Endothelial cell (in vitro differentiated cells): ENCODE results near the gene PRR16. TPM values are rescaled to one million over a fixed set of nuclear protein-coding genes. Genes with fewer than 3 reads are reported as not detected.

Experiments
- DNase-seq: peaks from one replicate; pipeline ENCODE4 v3.0.0; 2021; ENCODE audit warnings: low spot score
- H3K27ac Mint-ChIP-seq: one replicate; pipeline ENCODE4 v1.8.0; 2021; ENCODE audit warnings: mixed read lengths, inconsistent platforms; ENCODE audit not compliant: unreplicated experiment
- H3K27me3 Mint-ChIP-seq: one replicate; pipeline ENCODE4 v1.8.0; 2021; ENCODE audit warnings: mild to moderate bottlenecking, moderate library complexity, mixed read lengths, inconsistent platforms; ENCODE audit not compliant: unreplicated experiment
- H3K36me3 Mint-ChIP-seq: one replicate; pipeline ENCODE4 v1.8.0; 2021; ENCODE audit warnings: mild to moderate bottlenecking, low read depth, mixed read lengths, inconsistent platforms; ENCODE audit not compliant: unreplicated experiment
- H3K4me1 Mint-ChIP-seq: one replicate; pipeline ENCODE4 v1.8.0; 2021; ENCODE audit warnings: mild to moderate bottlenecking, mixed read lengths, inconsistent platforms; ENCODE audit not compliant: unreplicated experiment
- H3K4me3 Mint-ChIP-seq: one replicate; pipeline ENCODE4 v1.8.0; 2021; ENCODE audit warnings: mild to moderate bottlenecking, mixed read lengths, inconsistent platforms; ENCODE audit not compliant: unreplicated experiment
- H3K9me3 Mint-ChIP-seq: one replicate; pipeline ENCODE4 v1.8.0; 2021; ENCODE audit warnings: mixed read lengths, inconsistent platforms; ENCODE audit not compliant: unreplicated experiment
- total RNA-seq: library from RNA; stranded (reverse); fragmentation: NEBNext Ultra II Directional; extraction: Animal tissue kit (Norgen Biotek cat#: 25700); gene quantifications from one replicate; pipeline ENCODE4 v1.2.1, GENCODE V29; 2021; ENCODE audit not compliant: unreplicated experiment
- TF ChIP-seq, protein P1 (sequence below): fragments of 200-600 bp; sonication (generic); IDR thresholded peaks from one replicate; pipeline ENCODE4 v1.5.0; 2021; ENCODE audit warnings: antibody characterized with exemption; ENCODE audit not compliant: unreplicated experiment

Gene PRR16
- total RNA-seq, 1 donor from 2014 or later, result not detected

DNA sequence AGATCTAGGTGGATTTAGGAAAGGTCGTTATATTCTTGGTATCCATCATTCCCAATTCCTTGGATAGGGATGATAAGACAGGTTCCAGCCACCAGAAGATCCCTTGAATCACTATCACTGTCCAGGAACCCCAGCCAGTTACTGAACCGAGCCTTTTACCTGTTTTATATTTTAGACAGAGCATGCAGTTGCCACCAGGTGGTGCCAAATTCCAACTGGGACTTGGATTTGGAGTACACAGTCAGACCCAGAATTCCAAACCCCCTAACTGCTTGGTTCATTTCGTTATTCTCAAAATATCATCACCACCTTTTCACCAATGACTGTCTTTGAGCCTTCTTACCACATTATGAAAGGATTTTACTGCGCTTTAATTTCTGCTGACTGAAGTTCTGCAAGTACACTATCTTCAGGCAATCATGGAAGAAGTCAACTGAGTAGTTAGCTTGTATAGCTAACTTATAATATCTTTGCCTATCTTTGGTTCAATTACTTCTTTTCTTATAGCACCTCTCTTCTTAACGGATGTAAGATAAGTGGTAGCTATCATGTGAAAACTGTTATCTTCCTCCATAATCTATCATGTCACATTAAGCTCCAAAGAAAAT is 191.8 kb downstream of the PRR16 start:
- Mint-ChIP-seq H3K27ac (no peak overlapping the region), H3K36me3 (no peaks in the 10 kb centered on the region), H3K4me3 (no peak overlapping the region), H3K9me3 (no peaks in the 10 kb centered on the region), H3K27me3 (no peaks in the 10 kb centered on the region), H3K4me1 (no peaks in the 10 kb centered on the region)
- peak; percentile 51 for DNase-seq
- TF ChIP-seq, protein P1, sequence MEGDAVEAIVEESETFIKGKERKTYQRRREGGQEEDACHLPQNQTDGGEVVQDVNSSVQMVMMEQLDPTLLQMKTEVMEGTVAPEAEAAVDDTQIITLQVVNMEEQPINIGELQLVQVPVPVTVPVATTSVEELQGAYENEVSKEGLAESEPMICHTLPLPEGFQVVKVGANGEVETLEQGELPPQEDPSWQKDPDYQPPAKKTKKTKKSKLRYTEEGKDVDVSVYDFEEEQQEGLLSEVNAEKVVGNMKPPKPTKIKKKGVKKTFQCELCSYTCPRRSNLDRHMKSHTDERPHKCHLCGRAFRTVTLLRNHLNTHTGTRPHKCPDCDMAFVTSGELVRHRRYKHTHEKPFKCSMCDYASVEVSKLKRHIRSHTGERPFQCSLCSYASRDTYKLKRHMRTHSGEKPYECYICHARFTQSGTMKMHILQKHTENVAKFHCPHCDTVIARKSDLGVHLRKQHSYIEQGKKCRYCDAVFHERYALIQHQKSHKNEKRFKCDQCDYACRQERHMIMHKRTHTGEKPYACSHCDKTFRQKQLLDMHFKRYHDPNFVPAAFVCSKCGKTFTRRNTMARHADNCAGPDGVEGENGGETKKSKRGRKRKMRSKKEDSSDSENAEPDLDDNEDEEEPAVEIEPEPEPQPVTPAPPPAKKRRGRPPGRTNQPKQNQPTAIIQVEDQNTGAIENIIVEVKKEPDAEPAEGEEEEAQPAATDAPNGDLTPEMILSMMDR, result peak; percentile 52

DNA sequence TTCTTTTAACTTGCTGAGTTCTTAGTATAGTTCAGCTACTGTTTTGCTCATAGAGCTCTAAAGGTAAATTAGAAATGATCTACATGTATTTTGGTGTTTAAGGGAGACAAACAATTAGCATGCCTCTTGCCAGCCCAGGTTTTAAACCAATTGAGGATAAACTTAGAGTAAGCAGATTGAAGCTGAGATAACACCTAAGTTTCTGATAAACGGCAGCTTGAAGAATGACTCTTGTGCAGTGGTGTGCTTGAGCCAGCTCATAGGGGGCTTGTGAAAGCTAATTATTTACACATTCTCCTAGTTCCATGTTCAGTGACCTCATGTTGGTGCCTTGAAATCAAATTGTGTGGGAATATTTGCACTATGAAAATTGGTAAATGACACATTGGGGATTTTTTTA is 193.0 kb downstream of the PRR16 start:
- Mint-ChIP-seq H3K27me3 (no peaks in the 10 kb centered on the region), H3K36me3 (no peaks in the 10 kb centered on the region), H3K9me3 (no peaks in the 10 kb centered on the region), H3K4me3 (no peak overlapping the region), H3K27ac (no peak overlapping the region), H3K4me1 (no peaks in the 10 kb centered on the region)
- TF ChIP-seq, protein P1, result no peak
- no peak for DNase-seq

DNA sequence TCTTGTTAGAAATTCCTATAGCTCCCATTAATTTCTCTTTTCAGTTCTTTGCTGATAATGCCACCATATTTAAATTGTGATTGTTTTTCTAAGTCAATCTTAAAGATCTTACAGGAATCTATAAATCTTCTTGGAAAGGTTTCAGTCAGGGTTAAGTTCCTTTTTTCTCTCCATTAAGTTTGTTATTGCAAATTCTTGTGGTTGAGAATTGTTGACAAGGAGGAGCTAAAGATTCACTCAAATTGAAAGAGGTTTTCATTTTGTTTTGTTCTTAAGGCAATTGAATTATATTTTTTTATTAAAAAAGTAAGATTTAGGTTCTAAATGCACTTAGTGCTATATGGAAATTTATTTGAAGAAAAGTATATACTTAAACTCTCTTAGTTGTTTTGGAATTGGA is 213.4 kb downstream of the PRR16 start:
- H3K36me3 Mint-ChIP-seq, result no peaks in the 10 kb centered on the region
- TF ChIP-seq, protein P1, result no peak
- no peaks in the 10 kb centered on the region for H3K27me3 Mint-ChIP-seq
- H3K27ac Mint-ChIP-seq, result no peak overlapping the region
- DNase-seq, result no peak
- H3K4me3 Mint-ChIP-seq, result no peak overlapping the region
- no peaks in the 10 kb centered on the region for H3K4me1 Mint-ChIP-seq
- no peaks in the 10 kb centered on the region for H3K9me3 Mint-ChIP-seq

DNA sequence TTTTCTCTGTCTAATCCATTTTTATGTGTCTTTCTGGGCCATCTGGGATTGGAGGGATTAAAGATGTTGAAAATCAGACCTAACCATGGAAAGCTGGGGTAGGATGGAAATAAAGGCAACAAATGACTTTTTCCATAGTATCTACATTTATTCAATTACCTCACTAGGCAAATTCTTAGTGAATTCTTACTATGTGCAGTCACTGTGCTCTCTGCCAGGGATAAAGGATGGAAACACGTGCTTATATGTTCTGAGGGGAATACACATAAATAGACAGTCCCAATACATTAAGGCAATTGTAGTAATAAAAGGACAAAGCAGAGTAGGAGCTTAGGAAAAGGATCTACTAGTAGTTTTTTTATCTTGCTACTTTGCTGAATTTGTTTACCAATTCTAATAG is 214.2 kb downstream of the PRR16 start:
- no peak overlapping the region for H3K4me3 Mint-ChIP-seq
- TF ChIP-seq, protein P1, result no peak
- no peaks in the 10 kb centered on the region for H3K27me3 Mint-ChIP-seq
- no peaks in the 10 kb centered on the region for H3K9me3 Mint-ChIP-seq
- no peaks in the 10 kb centered on the region for H3K36me3 Mint-ChIP-seq
- peaks cover 4% of the 10 kb centered on the region for H3K4me1 Mint-ChIP-seq
- H3K27ac Mint-ChIP-seq, result no peak overlapping the region
- DNase-seq, result no peak

DNA sequence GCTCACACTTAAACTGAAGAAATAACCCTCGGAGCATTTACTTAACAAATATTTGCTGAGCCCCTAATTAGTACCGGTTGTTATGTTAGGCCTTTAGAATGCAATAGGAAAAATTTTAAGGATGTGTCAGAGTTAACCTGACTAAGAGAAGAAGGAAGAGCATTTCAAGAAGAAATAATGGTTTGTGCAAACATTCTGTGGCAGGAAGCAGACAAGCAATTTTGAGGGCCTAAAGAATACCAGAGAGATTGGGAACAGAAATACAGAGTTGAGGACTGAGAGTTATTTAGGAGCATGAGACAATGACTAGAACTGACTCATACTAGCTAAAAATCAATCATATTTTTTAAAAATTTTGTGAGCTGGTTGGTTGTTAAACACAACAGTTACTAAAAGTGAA is 218.8 kb downstream of the PRR16 start:
- no peak for DNase-seq
- H3K4me3 Mint-ChIP-seq, result no peak overlapping the region
- no peaks in the 10 kb centered on the region for H3K36me3 Mint-ChIP-seq
- no peak overlapping the region for H3K27ac Mint-ChIP-seq
- no peaks in the 10 kb centered on the region for H3K9me3 Mint-ChIP-seq
- TF ChIP-seq, protein P1, result no peak
- no peaks in the 10 kb centered on the region for H3K27me3 Mint-ChIP-seq
- peaks cover 12% of the 10 kb centered on the region for H3K4me1 Mint-ChIP-seq
